Mesothelial cell of epicardium (in vitro differentiated cells): Measurements from ENCODE around the gene LCN12. TPM values are rescaled to one million over a fixed set of nuclear protein-coding genes. Genes with fewer than 3 reads are reported as not detected.
A peak's percentile ranks its signal among the peaks of the same experiment; 100 is the strongest.

Experiments
- DNase-seq, 2 experiments: peaks; one replicate each; pipeline ENCODE4 v3.0.0; 2021; ENCODE audit warnings: low spot score in 2 of 2; ENCODE audit not compliant: unreplicated experiment in 2 of 2
- H3K27ac Mint-ChIP-seq: 2 replicates; pipeline ENCODE4 v1.8.0; 2021; ENCODE audit warnings: mixed read lengths
- H3K27me3 Mint-ChIP-seq: 2 replicates; pipeline ENCODE4 v1.8.0; 2021; ENCODE audit warnings: low read depth, mixed read lengths
- H3K36me3 Mint-ChIP-seq: 2 replicates; pipeline ENCODE4 v1.8.0; 2021; ENCODE audit warnings: mixed read lengths
- H3K4me1 Mint-ChIP-seq: 2 replicates; pipeline ENCODE4 v1.8.0; 2021; ENCODE audit warnings: mixed read lengths
- H3K4me3 Mint-ChIP-seq: 2 replicates; pipeline ENCODE4 v1.8.0; 2021; ENCODE audit warnings: mild to moderate bottlenecking, moderate library complexity, mixed read lengths
- H3K9me3 Mint-ChIP-seq: 2 replicates; pipeline ENCODE4 v1.8.0; 2021; ENCODE audit warnings: mixed read lengths
- CTCF ChIP-seq: fragments of 200-600 bp; sonication (generic); IDR thresholded peaks from one replicate; pipeline ENCODE4 v1.5.0; 2021; ENCODE audit warnings: antibody characterized with exemption; ENCODE audit not compliant: unreplicated experiment
- total RNA-seq: library from RNA; stranded (reverse); gene quantifications from 3 replicates; pipeline ENCODE4 v1.2.1, GENCODE V29; 2021

The LCN12 gene
- total RNA-seq, 1 donor from 2014 or later = 13.3 TPM

DNA sequence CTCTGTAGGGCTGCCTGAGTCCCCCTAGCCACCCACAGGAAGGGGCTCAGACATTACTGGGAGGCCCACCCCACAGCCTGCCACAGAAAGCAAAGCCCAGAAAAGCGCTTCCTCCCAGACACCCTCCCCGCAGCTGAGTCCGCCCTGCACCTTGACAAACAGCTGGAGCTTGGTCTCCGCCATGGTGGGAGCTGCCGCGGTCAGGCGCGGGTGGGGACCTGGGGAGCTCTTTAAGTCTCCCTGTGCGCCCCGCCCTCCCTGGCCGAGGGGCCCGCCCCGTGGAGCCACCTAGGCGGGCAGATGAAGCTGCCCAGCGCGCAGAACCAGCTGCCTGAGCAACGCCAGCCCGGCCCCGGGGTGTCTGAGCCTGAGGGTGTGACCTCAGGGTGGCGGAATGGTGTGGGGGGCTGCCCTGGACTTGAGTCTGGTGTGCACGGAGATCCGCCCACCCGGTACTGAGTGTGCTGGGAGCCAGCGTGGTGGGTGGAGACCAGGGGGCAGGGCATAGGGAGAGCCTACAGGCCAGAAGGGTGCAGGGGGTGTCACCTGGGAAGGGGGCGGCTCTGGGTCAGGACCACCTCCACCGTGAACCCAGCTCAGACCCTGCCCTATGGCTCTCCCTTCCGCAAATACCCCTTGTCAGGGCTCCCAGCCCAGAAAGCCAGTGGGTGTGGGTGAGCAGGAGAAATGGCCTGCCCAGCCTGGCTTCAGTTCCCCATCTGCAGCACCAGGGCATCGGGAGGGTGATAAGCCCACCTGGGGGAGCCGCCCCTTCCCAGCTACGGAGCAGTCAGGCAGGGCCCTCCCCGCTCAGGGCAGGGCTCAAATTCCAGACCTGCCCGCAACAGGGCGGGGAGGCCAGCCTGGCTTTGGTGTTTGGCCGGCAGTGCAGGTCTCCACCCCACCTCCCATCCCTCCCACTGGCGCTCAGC, 44.6 kb downstream of the LCN12 start, which contains the start of gene CLIC3:
TSS of gene CLIC3 (minus strand) at position 208 of the 932 bp plus-strand sequence. CDS start at position 183, 25 bp downstream.
- TF ChIP-seq CTCF = no peak
- no peaks in the 10 kb centered on the region for H3K9me3 Mint-ChIP-seq
- no peaks in the 10 kb centered on the region for H3K36me3 Mint-ChIP-seq
- H3K27ac Mint-ChIP-seq = peak within 1 kb of the TSS; percentile 16
- peaks cover 35% of the 10 kb centered on the region for H3K4me1 Mint-ChIP-seq
- H3K4me3 Mint-ChIP-seq = peak within 1 kb of the TSS; percentile 55
- no peaks in the 10 kb centered on the region for H3K27me3 Mint-ChIP-seq
- no peak for DNase-seq

DNA sequence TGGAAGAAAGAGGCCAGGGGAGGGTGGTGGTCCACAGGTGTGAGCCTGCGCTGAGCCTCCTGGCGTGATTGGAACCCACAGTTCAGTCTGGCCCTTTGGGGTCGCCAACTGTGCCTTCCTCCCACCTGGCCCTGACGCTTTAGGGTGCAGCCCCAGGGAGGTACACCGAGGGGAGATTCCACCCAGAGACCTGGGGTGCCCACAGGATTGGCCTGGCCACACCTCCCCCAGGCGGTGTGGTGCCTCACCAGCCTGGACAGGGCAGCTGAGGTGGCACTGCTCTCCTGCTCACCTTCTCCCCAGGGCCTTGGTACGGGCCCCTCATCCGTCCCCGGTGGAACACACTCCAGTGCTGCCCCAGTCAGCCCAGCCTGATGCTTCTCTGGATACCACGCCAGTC, 45.3 kb downstream of the LCN12 start:
- Mint-ChIP-seq H3K27me3 (no peaks in the 10 kb centered on the region), H3K4me1 (peaks cover 35% of the 10 kb centered on the region), H3K9me3 (no peaks in the 10 kb centered on the region), H3K4me3 (peak overlapping the region; percentile 3), H3K36me3 (no peaks in the 10 kb centered on the region), H3K27ac (no peak overlapping the region)
- DNase-seq = no peak
- TF ChIP-seq CTCF = no peak

- Mint-ChIP-seq H3K4me3 (peak overlapping the region; percentile 3), H3K27me3 (no peaks in the 10 kb centered on the region), H3K9me3 (no peaks in the 10 kb centered on the region), H3K36me3 (no peaks in the 10 kb centered on the region), H3K27ac (no peak overlapping the region), H3K4me1 (peaks cover 32% of the 10 kb centered on the region)
- TF ChIP-seq CTCF = no peak
- DNase-seq = no peak
These were observed 45.8 kb downstream of the LCN12 start for GRCh38 chr9:136997830-136998234.

DNA sequence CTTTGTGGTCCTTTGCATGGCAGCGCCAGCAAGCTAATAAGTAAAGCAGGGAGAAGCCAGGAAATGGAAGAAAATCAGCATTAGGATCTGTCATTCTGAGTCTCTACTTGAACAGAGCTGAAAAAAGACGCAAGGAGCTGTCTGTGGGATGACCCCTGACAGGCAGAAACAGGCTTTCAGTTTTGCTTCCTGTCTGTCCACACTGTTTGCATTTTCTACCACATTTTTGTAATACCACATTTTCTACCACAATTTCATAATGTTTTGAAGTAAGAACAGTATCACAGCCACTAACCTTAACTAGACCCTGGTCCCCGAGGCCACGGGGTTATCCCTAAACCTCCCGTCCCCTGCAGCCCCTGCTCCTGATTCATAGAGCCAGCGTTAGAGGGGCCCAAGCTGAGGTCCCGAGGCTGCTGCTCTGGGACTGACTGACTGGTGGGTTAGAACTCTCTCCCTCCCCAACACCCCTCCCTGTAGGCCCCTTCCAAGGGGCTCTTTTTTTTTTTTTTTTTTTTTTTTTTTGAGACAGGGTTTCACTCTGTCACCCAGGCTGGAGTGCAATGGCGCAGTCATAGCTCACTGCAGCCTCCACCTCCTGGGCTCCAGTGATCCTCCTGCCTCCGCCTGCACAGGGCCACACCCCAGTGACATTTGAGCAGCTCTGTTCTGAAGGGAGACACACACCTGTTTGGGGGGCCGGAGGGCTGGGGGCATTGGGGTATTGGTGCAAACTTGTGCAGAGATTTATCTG, 48.3 kb downstream of the LCN12 start:
- peaks cover 24% of the 10 kb centered on the region for H3K4me1 Mint-ChIP-seq
- no peak for DNase-seq
- no peaks in the 10 kb centered on the region for H3K27me3 Mint-ChIP-seq
- H3K27ac Mint-ChIP-seq = peak overlapping the region; percentile 88
- H3K9me3 Mint-ChIP-seq = peaks cover 5% of the 10 kb centered on the region
- no peak for TF ChIP-seq CTCF
- H3K36me3 Mint-ChIP-seq = no peaks in the 10 kb centered on the region
- H3K4me3 Mint-ChIP-seq = no peak overlapping the region

DNA sequence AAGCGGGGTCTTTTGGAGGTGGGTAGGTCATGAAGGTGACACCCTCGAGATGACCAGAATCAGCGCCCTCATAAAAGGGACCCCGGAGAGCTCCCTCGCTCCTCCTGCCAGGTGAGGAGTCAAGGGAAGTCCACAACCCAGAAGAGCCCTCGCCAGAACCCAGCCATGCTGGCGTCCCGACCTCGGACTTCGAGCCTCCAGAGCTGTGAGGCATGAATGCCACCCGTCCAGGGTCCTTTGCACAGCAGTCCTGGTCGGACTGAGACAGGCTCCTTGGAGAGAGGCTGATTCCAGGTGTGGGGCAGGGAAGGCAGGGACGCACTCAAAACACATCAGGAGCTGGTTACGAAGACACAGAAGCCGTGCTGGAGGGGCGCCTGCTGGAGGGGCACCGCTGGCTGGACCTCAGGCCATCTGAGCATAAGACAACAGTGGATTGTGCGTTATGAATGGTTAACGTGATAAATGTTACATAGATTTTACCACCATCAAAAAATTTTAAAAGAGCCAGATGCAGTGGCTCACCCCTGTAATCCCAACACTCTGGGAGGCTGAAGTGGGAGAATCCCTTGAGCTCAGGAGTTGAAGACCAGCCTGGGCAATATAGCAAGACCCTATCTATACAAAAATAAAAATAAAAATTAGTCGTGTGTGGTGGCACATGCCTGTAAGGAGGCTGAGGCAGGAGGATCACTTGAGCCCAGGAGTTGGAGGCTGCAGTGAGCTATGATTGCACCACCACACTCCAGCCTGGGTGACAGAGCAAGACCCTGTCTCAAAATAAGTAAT, 50.0 kb downstream of the LCN12 start:
- H3K9me3 Mint-ChIP-seq = peaks cover 5% of the 10 kb centered on the region
- peaks cover 14% of the 10 kb centered on the region for H3K4me1 Mint-ChIP-seq
- TF ChIP-seq CTCF = no peak
- no peaks in the 10 kb centered on the region for H3K27me3 Mint-ChIP-seq
- no peak overlapping the region for H3K4me3 Mint-ChIP-seq
- H3K27ac Mint-ChIP-seq = no peak overlapping the region
- DNase-seq = no peak
- no peaks in the 10 kb centered on the region for H3K36me3 Mint-ChIP-seq
